ENCODE results near the gene SRP14. TPM values are rescaled to one million over a fixed set of nuclear protein-coding genes. Genes with fewer than 3 reads are reported as not detected.

SRP14 gene
- total RNA-seq, 1 donor from 2014 or later = 235 TPM

- H3K27me3 Mint-ChIP-seq (ENCODE audit: unreplicated experiment) = no peaks in the 10 kb centered on the region
- DNase-seq (ENCODE audit: low spot score) = no peak
- no peak overlapping the region for H3K4me3 Mint-ChIP-seq (ENCODE audit: unreplicated experiment)
- H3K36me3 Mint-ChIP-seq (ENCODE audit: low read depth, unreplicated experiment) = peaks cover 17% of the 10 kb centered on the region
- no peaks in the 10 kb centered on the region for H3K9me3 Mint-ChIP-seq (ENCODE audit: unreplicated experiment)
- TF ChIP-seq CTCF (IDR thresholded peaks at IDR 0.05; ENCODE audit: unreplicated experiment) = no peak
- no peak overlapping the region for H3K27ac Mint-ChIP-seq (ENCODE audit: unreplicated experiment)
- no peaks in the 10 kb centered on the region for H3K4me1 Mint-ChIP-seq (ENCODE audit: unreplicated experiment)
Measured at GRCh38 chr15:40003116-40003916, 35.7 kb downstream of the SRP14 start.

GRCh38 chr15:40002295-40002694 is 36.7 kb downstream of the SRP14 start:
- H3K27ac Mint-ChIP-seq (ENCODE audit: unreplicated experiment) = no peak overlapping the region
- no peak for TF ChIP-seq CTCF (IDR thresholded peaks at IDR 0.05; ENCODE audit: unreplicated experiment)
- H3K27me3 Mint-ChIP-seq (ENCODE audit: unreplicated experiment) = no peaks in the 10 kb centered on the region
- no peaks in the 10 kb centered on the region for H3K4me1 Mint-ChIP-seq (ENCODE audit: unreplicated experiment)
- peaks cover 16% of the 10 kb centered on the region for H3K36me3 Mint-ChIP-seq (ENCODE audit: low read depth, unreplicated experiment)
- H3K9me3 Mint-ChIP-seq (ENCODE audit: unreplicated experiment) = no peaks in the 10 kb centered on the region
- DNase-seq (ENCODE audit: low spot score) = no peak
- H3K4me3 Mint-ChIP-seq (ENCODE audit: unreplicated experiment) = no peak overlapping the region

- no peaks in the 10 kb centered on the region for H3K9me3 Mint-ChIP-seq (ENCODE audit: unreplicated experiment)
- no peaks in the 10 kb centered on the region for H3K4me1 Mint-ChIP-seq (ENCODE audit: unreplicated experiment)
- no peak for TF ChIP-seq CTCF (IDR thresholded peaks at IDR 0.05; ENCODE audit: unreplicated experiment)
- no peak for DNase-seq (ENCODE audit: low spot score)
- peaks cover 16% of the 10 kb centered on the region for H3K36me3 Mint-ChIP-seq (ENCODE audit: low read depth, unreplicated experiment)
- H3K27me3 Mint-ChIP-seq (ENCODE audit: unreplicated experiment) = no peaks in the 10 kb centered on the region
- no peak overlapping the region for H3K27ac Mint-ChIP-seq (ENCODE audit: unreplicated experiment)
- H3K4me3 Mint-ChIP-seq (ENCODE audit: unreplicated experiment) = no peak overlapping the region
Measured at GRCh38 chr15:39999538-40000200, 39.3 kb downstream of the SRP14 start.

- TF ChIP-seq CTCF (IDR thresholded peaks at IDR 0.05; ENCODE audit: unreplicated experiment) = no peak
- Mint-ChIP-seq H3K4me3 (ENCODE audit: unreplicated experiment) (no peak overlapping the region), H3K27me3 (ENCODE audit: unreplicated experiment) (no peaks in the 10 kb centered on the region), H3K4me1 (ENCODE audit: unreplicated experiment) (no peaks in the 10 kb centered on the region), H3K36me3 (ENCODE audit: low read depth, unreplicated experiment) (peaks cover 16% of the 10 kb centered on the region), H3K9me3 (ENCODE audit: unreplicated experiment) (no peaks in the 10 kb centered on the region), H3K27ac (ENCODE audit: unreplicated experiment) (no peak overlapping the region)
- no peak for DNase-seq (ENCODE audit: low spot score)
Measured at GRCh38 chr15:39998511-39999077, 40.4 kb downstream of the SRP14 start.

- H3K27ac Mint-ChIP-seq (ENCODE audit: unreplicated experiment) = no peak overlapping the region
- no peak for DNase-seq (ENCODE audit: low spot score)
- no peak for TF ChIP-seq CTCF (IDR thresholded peaks at IDR 0.05; ENCODE audit: unreplicated experiment)
- no peak overlapping the region for H3K4me3 Mint-ChIP-seq (ENCODE audit: unreplicated experiment)
- H3K4me1 Mint-ChIP-seq (ENCODE audit: unreplicated experiment) = no peaks in the 10 kb centered on the region
- no peaks in the 10 kb centered on the region for H3K9me3 Mint-ChIP-seq (ENCODE audit: unreplicated experiment)
- H3K36me3 Mint-ChIP-seq (ENCODE audit: low read depth, unreplicated experiment) = peaks cover 21% of the 10 kb centered on the region
- H3K27me3 Mint-ChIP-seq (ENCODE audit: unreplicated experiment) = peaks cover 1% of the 10 kb centered on the region
Measured at GRCh38 chr15:39997639-39998038, 41.3 kb downstream of the SRP14 start.
